ENCODE data around the gene SPG7. TPM values are rescaled to one million over a fixed set of nuclear protein-coding genes. Genes with fewer than 3 reads are reported as not detected.
"Not testable (repeated sequence)": the region's sequence is repeated elsewhere in the genome, so short reads cannot be mapped to it uniquely, and the experiment has no call there.

SPG7 gene
- polyA plus RNA-seq, 1 donor from 2014 or later, result 216 TPM

GRCh38 chr16:89586218-89586617 lies 78.0 kb downstream of the SPG7 start:
- no peak overlapping the region for H3K4me2 ChIP-seq (ENCODE audit: low read length)
- H3K27ac ChIP-seq (ENCODE audit: low read length), result no peak overlapping the region
- TF ChIP-seq MXI1 (conservative IDR thresholded peaks at IDR 0.05; ENCODE audit: poor library complexity, severe bottlenecking) (no peak), RAD21 (conservative IDR thresholded peaks at IDR 0.05) (no peak), EZH2 (IDR thresholded peaks at IDR 0.05; ENCODE audit: borderline replicate concordance, insufficient read depth, low read length, poor library complexity, severe bottlenecking) (no peak), REST (IDR thresholded peaks at IDR 0.05; ENCODE audit: borderline replicate concordance) (no peak), TAF1 (IDR thresholded peaks at IDR 0.05; ENCODE audit: low read depth) (no peak), POLR2AphosphoS5 (IDR thresholded peaks at IDR 0.05) (no peak), SMC3 (conservative IDR thresholded peaks at IDR 0.05; ENCODE audit: poor library complexity) (no peak), EP300 (conservative IDR thresholded peaks at IDR 0.05; ENCODE audit: poor library complexity, severe bottlenecking) (no peak), CTCF (IDR thresholded peaks at IDR 0.05; ENCODE audit: poor library complexity, severe bottlenecking) (no peak)
- no peaks in the 10 kb centered on the region for H3K9me2 ChIP-seq (ENCODE audit: insufficient read depth, low read length)
- H3K36me3 ChIP-seq (ENCODE audit: insufficient read depth, low read length), result no peaks in the 10 kb centered on the region
- H2AFZ ChIP-seq (ENCODE audit: low read depth, low read length), result no peak overlapping the region
- H3K4me3 ChIP-seq (ENCODE audit: low read length), result no peak overlapping the region
- H3K9ac ChIP-seq (ENCODE audit: low read length), result no peak overlapping the region
- no peaks in the 10 kb centered on the region for H4K20me1 ChIP-seq (ENCODE audit: insufficient read depth)
- H3F3A ChIP-seq (ENCODE audit: insufficient read depth, low read length, poor library complexity, severe bottlenecking), result no peaks in the 10 kb centered on the region
- H3K79me2 ChIP-seq (replicated peaks; ENCODE audit: insufficient read depth, low read length), result no peaks in the 10 kb centered on the region
- H3K27me3 ChIP-seq (ENCODE audit: insufficient read depth, low read depth, low read length), result no peaks in the 10 kb centered on the region
- H3K9me3 ChIP-seq (ENCODE audit: low read length), result no peaks in the 10 kb centered on the region

- H3K27me3 ChIP-seq (ENCODE audit: insufficient read depth, low read depth, low read length), result no peaks in the 10 kb centered on the region
- TF ChIP-seq CTCF (IDR thresholded peaks at IDR 0.05; ENCODE audit: poor library complexity, severe bottlenecking) (no peak), EZH2 (IDR thresholded peaks at IDR 0.05; ENCODE audit: borderline replicate concordance, insufficient read depth, low read length, poor library complexity, severe bottlenecking) (no peak), MXI1 (conservative IDR thresholded peaks at IDR 0.05; ENCODE audit: poor library complexity, severe bottlenecking) (no peak), POLR2AphosphoS5 (IDR thresholded peaks at IDR 0.05) (no peak), RAD21 (conservative IDR thresholded peaks at IDR 0.05) (no peak), SMC3 (conservative IDR thresholded peaks at IDR 0.05; ENCODE audit: poor library complexity) (no peak), TAF1 (IDR thresholded peaks at IDR 0.05; ENCODE audit: low read depth) (no peak), EP300 (conservative IDR thresholded peaks at IDR 0.05; ENCODE audit: poor library complexity, severe bottlenecking) (no peak), REST (IDR thresholded peaks at IDR 0.05; ENCODE audit: borderline replicate concordance) (no peak)
- no peak overlapping the region for H3K27ac ChIP-seq (ENCODE audit: low read length)
- no peaks in the 10 kb centered on the region for H3K79me2 ChIP-seq (replicated peaks; ENCODE audit: insufficient read depth, low read length)
- H3K36me3 ChIP-seq (ENCODE audit: insufficient read depth, low read length), result no peaks in the 10 kb centered on the region
- no peak overlapping the region for H3K9ac ChIP-seq (ENCODE audit: low read length)
- no peak overlapping the region for H2AFZ ChIP-seq (ENCODE audit: low read depth, low read length)
- H3F3A ChIP-seq (ENCODE audit: insufficient read depth, low read length, poor library complexity, severe bottlenecking), result no peaks in the 10 kb centered on the region
- H3K9me2 ChIP-seq (ENCODE audit: insufficient read depth, low read length), result no peaks in the 10 kb centered on the region
- no peak overlapping the region for H3K4me3 ChIP-seq (ENCODE audit: low read length)
- H4K20me1 ChIP-seq (ENCODE audit: insufficient read depth), result no peaks in the 10 kb centered on the region
- no peak overlapping the region for H3K4me2 ChIP-seq (ENCODE audit: low read length)
- no peaks in the 10 kb centered on the region for H3K9me3 ChIP-seq (ENCODE audit: low read length)
Measured at GRCh38 chr16:89586853-89587252, 78.7 kb downstream of the SPG7 start.

- not testable (repeated sequence) for H3K9ac ChIP-seq (ENCODE audit: low read length)
Measured at GRCh38 chr16:89587676-89588075, 79.5 kb downstream of the SPG7 start.

More at GRCh38 chr16:89587676-89588075, 79.5 kb downstream of the SPG7 start:
- not testable (repeated sequence) for H3K27me3 ChIP-seq (ENCODE audit: insufficient read depth, low read depth, low read length); H2AFZ ChIP-seq (ENCODE audit: low read depth, low read length); H3K36me3 ChIP-seq (ENCODE audit: insufficient read depth, low read length); H3K27ac ChIP-seq (ENCODE audit: low read length); H3K9me3 ChIP-seq (ENCODE audit: low read length); H3K79me2 ChIP-seq (replicated peaks; ENCODE audit: insufficient read depth, low read length); H3K4me2 ChIP-seq (ENCODE audit: low read length); H3K4me3 ChIP-seq (ENCODE audit: low read length); H3F3A ChIP-seq (ENCODE audit: insufficient read depth, low read length, poor library complexity, severe bottlenecking); H3K9me2 ChIP-seq (ENCODE audit: insufficient read depth, low read length); H4K20me1 ChIP-seq (ENCODE audit: insufficient read depth)

Data from neural cell (in vitro differentiated cells).